ENCODE measurements around the gene ZNF446. TPM values are rescaled to one million over a fixed set of nuclear protein-coding genes. Genes with fewer than 3 reads are reported as not detected.
"Not testable (repeated sequence)": the region's sequence is repeated elsewhere in the genome, so short reads cannot be mapped to it uniquely, and the experiment has no call there.

The ZNF446 gene
- total RNA-seq, 5 donors from 2014 or later (not counting 1 experiment from before 2014, with no cell fraction given), result 12.0 to 20.5 (median 18.9) TPM

DNA sequence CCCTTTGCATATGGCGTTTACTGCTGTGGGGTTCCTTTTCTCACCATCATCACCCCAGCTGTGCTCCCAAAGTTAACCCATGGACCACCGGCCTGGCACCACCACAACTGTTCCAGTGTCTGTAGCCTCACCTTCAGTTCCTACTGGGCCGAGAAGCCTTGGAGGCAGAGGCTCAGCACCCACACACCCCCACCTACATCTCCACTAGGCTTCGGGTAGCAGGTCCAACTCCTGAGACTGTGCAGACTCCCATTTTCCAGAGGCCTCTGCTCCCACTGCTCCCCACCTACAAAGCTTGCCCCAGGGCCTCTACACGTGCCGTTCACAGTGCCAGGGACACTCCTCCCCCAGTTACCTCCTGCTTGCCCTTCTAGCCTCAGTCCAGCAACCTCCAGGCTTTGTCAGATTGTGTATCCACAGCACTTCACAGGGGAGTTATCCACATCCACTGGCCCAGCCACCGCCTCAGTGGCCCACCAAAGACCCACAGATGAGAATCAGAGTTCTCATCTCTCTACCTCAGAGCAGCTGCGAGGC, 21.6 kb downstream of the ZNF446 start:
- Histone ChIP-seq H3K4me1 (ENCODE audit: control insufficient read depth in 1 of 2, extremely low read depth in 1 of 2, insufficient read depth in 2 of 2, low read length in 2 of 2) (peaks cover 5 to 28% of the 10 kb centered on the region in 2 experiments), H3K27ac (ENCODE audit: low read length) (no peak overlapping the region), H3K36me3 (ENCODE audit: control insufficient read depth in 2 of 2, extremely low read depth in 1 of 2, insufficient read depth in 1 of 2, low read length in 1 of 2) (no peaks in the 10 kb centered on the region), H3K9me3 (no peaks in the 10 kb centered on the region), H3K27me3 (replicated peaks in 1 of 2; ENCODE audit: control insufficient read depth in 2 of 2, extremely low read depth in 1 of 2, insufficient read depth in 2 of 2, low read length in 1 of 2) (peaks cover 0 to 3% of the 10 kb centered on the region in 2 experiments), H3K4me3 (ENCODE audit: control insufficient read depth in 1 of 2, extremely low read depth in 1 of 2, low read length in 1 of 2) (no peak overlapping the region)
- Mint-ChIP-seq H3K4me3 (peak overlapping the region; percentile 32 to 39 (median 39)), H3K27ac (peak overlapping the region in 1 of 2 donors; percentile 39), H3K9me3 (peaks cover 2 to 11% (median 10%) of the 10 kb centered on the region in 3 donors), H3K4me1 (peaks cover 16 to 26% (median 22%) of the 10 kb centered on the region in 3 donors), H3K36me3 (no peaks in the 10 kb centered on the region), H3K27me3 (no peaks in the 10 kb centered on the region)
- DNase-seq, result no peak
- ChIA-PET CTCF (no interaction called here), POLR2A (no interaction called here)
- ATAC-seq (replicated peaks in 1 of 4), result no peak
- WGBS (ENCODE audit: insufficient coverage), result 93% methylated on average over 7 of the region's 8 CpGs

DNA sequence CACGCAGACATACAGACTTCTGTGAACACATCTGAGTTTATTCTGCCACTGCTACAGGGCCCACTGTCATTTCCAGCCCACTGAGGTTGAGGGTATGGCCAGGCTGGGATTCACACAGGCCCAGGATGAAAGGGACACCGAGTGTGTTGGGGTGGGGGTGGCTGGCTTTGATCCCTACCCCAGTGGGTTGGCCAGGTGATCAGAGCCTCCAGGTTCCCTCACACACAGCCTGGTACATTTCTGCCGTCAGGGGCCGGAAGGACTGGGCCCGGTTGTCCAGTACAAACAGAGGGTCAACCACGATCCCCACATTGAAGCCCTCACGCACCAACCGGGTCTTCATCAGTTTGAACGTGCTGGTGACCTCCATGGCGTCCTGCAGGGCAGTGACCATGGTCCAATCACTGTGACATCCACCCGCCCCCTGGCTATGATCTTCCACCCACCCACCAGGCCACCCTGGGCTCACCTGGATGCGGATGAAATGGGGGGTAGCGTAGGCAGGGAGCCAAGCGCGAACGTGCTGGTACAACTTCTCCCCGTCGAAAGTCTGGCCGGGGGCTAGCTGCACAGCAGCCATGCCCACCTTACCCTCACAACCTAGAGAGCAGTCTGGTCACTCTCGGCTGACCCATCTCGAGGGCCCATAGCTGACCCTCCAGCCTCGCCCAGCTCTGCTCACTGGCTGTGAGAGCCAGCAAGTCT, 22.3 kb downstream of the ZNF446 start:
- H3K4me3 ChIP-seq (ENCODE audit: control insufficient read depth in 1 of 2, extremely low read depth in 1 of 2, low read length in 1 of 2), result peak overlapping the region; percentile 59 to 68
- POLR2A ChIA-PET, result no interaction called here
- DNase-seq (no peak), ATAC-seq (replicated peaks in 1 of 4) (no peak)
- H3K4me1 ChIP-seq (ENCODE audit: control insufficient read depth in 1 of 2, extremely low read depth in 1 of 2, insufficient read depth in 2 of 2, low read length in 2 of 2), result peaks cover 5 to 28% of the 10 kb centered on the region in 2 experiments
- peaks cover 0 to 3% of the 10 kb centered on the region in 2 experiments for H3K27me3 ChIP-seq (replicated peaks in 1 of 2; ENCODE audit: control insufficient read depth in 2 of 2, extremely low read depth in 1 of 2, insufficient read depth in 2 of 2, low read length in 1 of 2)
- no peaks in the 10 kb centered on the region for H3K36me3 Mint-ChIP-seq
- CTCF ChIA-PET, result no interaction called here
- H3K4me3 Mint-ChIP-seq, result peak overlapping the region; percentile 86 to 93 (median 90)
- H3K27ac ChIP-seq (ENCODE audit: low read length), result peak overlapping the region; percentile 82
- WGBS (ENCODE audit: insufficient coverage), result 65% methylated on average over 20 of the region's 22 CpGs
- peaks cover 2 to 11% (median 10%) of the 10 kb centered on the region in 3 donors for H3K9me3 Mint-ChIP-seq
- H3K27me3 Mint-ChIP-seq, result no peaks in the 10 kb centered on the region
- peak overlapping the region; percentile 93 to 97 for H3K27ac Mint-ChIP-seq
- no peaks in the 10 kb centered on the region for H3K36me3 ChIP-seq (ENCODE audit: control insufficient read depth in 2 of 2, extremely low read depth in 1 of 2, insufficient read depth in 1 of 2, low read length in 1 of 2)
- peaks cover 16 to 26% (median 22%) of the 10 kb centered on the region in 3 donors for H3K4me1 Mint-ChIP-seq
- H3K9me3 ChIP-seq, result no peaks in the 10 kb centered on the region

DNA sequence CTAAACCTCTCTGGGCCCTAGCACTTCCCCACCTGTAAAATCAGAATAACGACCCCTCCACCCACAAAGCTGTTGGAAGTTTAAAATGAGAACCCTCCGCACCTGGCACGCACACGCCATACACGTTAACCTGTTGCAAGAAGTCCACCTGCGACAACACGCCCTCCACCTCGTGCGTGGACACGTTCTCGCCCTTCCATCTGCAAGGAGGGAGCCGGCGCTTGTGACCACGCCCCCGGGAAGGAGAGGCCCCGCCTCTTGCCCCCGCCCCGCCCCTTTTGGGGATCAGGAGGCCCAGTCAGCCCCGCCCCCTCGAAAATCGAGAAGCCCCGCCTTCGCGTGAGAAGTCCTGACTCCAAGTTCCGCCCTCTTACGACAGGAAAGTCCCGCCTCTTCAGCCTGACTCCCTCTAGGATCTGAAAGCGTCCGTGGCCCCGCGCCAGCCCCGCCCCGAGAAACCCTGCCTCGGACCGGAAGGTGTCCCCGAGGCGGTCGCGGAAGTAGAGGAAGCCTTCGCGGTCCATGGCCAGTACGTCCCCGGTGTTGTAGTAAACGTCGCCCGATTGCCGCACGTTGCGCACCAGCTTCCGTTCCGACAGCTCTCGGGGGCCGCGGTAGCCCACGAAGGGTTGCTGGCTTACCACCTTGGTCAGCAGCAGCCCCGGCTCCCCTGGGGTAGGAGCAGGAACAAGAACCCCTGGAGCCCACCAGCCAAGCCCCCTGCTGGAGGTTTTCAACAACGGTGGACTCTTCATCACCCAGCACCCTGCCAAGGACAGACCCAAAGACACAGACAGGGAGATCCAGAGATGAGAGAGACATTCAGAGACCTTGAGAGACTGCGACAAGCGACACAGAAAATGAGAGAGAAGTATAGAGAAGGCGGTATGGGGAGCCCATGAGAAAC, 23.1 kb downstream of the ZNF446 start:
- DNase-seq (peak; percentile 69 to 96 (median 83)), ATAC-seq (replicated peaks in 1 of 4) (peak; percentile 86 to 91 (median 90))
- Histone ChIP-seq H3K27me3 (replicated peaks in 1 of 2; ENCODE audit: control insufficient read depth in 2 of 2, extremely low read depth in 1 of 2, insufficient read depth in 2 of 2, low read length in 1 of 2) (peaks cover 0 to 3% of the 10 kb centered on the region in 2 experiments), H3K27ac (ENCODE audit: low read length) (peak overlapping the region; percentile 82), H3K4me3 (ENCODE audit: control insufficient read depth in 1 of 2, extremely low read depth in 1 of 2, low read length in 1 of 2) (peak overlapping the region; percentile 59 to 68), H3K4me1 (ENCODE audit: control insufficient read depth in 1 of 2, extremely low read depth in 1 of 2, insufficient read depth in 2 of 2, low read length in 2 of 2) (peaks cover 5 to 28% of the 10 kb centered on the region in 2 experiments), H3K9me3 (no peaks in the 10 kb centered on the region), H3K36me3 (ENCODE audit: control insufficient read depth in 2 of 2, extremely low read depth in 1 of 2, insufficient read depth in 1 of 2, low read length in 1 of 2) (no peaks in the 10 kb centered on the region)
- no peaks in the 10 kb centered on the region for H3K36me3 Mint-ChIP-seq
- H3K4me3 Mint-ChIP-seq, result peak overlapping the region; percentile 86 to 93 (median 90)
- peaks cover 2 to 11% (median 10%) of the 10 kb centered on the region in 3 donors for H3K9me3 Mint-ChIP-seq
- CTCF ChIA-PET, result interaction anchor here in 1 of 2 donors (0.7 to 1.2 kb wide), 2 partner anchors 20 kb away, joined by 4 read pairs; partner anchors contain the start of gene ZBTB45
- H3K4me1 Mint-ChIP-seq, result peaks cover 16 to 26% (median 22%) of the 10 kb centered on the region in 3 donors
- 3% methylated on average over 53 of the region's 60 CpGs for WGBS (ENCODE audit: insufficient coverage)
- no peaks in the 10 kb centered on the region for H3K27me3 Mint-ChIP-seq
- H3K27ac Mint-ChIP-seq, result peak overlapping the region; percentile 93 to 97
- POLR2A ChIA-PET, result no interaction called here

DNA sequence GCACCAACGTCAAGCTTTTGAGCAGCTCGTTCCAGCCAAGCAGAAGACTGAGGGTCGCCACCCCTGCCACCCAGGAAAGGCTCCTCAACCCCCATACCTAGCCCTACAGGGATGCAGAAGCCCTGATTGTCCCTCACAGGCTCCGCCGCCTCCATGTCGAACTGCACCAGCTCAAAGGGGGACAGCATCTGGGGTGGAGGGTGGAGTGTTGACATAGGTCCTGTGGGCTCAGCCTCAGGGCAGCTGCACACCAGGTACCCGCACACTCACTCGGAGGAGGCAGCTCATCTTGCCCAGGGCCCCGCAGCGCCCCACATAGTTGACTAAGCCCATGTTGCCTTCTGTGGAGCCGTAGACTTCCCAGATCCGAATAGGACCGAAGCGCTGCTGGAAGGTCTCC, 24.1 kb downstream of the ZNF446 start:
- H3K9me3 ChIP-seq, result no peaks in the 10 kb centered on the region
- CTCF ChIA-PET, result interaction anchor here in 1 of 2 donors (1.2 kb wide), 1 partner anchor 19 kb away, joined by 4 read pairs; the partner anchor contains the start of gene ZBTB45
- WGBS (ENCODE audit: insufficient coverage), result 100% methylated on average over 7 of the region's 14 CpGs
- no peak overlapping the region for H3K4me3 ChIP-seq (ENCODE audit: control insufficient read depth in 1 of 2, extremely low read depth in 1 of 2, low read length in 1 of 2)
- POLR2A ChIA-PET, result no interaction called here
- H3K4me1 Mint-ChIP-seq, result peaks cover 16 to 26% (median 22%) of the 10 kb centered on the region in 3 donors
- H3K27ac ChIP-seq (ENCODE audit: low read length), result no peak overlapping the region
- peaks cover 0 to 3% of the 10 kb centered on the region in 2 experiments for H3K27me3 ChIP-seq (replicated peaks in 1 of 2; ENCODE audit: control insufficient read depth in 2 of 2, extremely low read depth in 1 of 2, insufficient read depth in 2 of 2, low read length in 1 of 2)
- H3K27me3 Mint-ChIP-seq, result no peaks in the 10 kb centered on the region
- no peak overlapping the region for H3K27ac Mint-ChIP-seq
- peaks cover 5 to 28% of the 10 kb centered on the region in 2 experiments for H3K4me1 ChIP-seq (ENCODE audit: control insufficient read depth in 1 of 2, extremely low read depth in 1 of 2, insufficient read depth in 2 of 2, low read length in 2 of 2)
- H3K9me3 Mint-ChIP-seq, result peaks cover 2 to 11% (median 10%) of the 10 kb centered on the region in 3 donors
- no peaks in the 10 kb centered on the region for H3K36me3 ChIP-seq (ENCODE audit: control insufficient read depth in 2 of 2, extremely low read depth in 1 of 2, insufficient read depth in 1 of 2, low read length in 1 of 2)
- DNase-seq (no peak), ATAC-seq (replicated peaks in 1 of 4) (no peak)
- H3K4me3 Mint-ChIP-seq, result peak overlapping the region; percentile 21 to 86 (median 50)
- H3K36me3 Mint-ChIP-seq, result no peaks in the 10 kb centered on the region

DNA sequence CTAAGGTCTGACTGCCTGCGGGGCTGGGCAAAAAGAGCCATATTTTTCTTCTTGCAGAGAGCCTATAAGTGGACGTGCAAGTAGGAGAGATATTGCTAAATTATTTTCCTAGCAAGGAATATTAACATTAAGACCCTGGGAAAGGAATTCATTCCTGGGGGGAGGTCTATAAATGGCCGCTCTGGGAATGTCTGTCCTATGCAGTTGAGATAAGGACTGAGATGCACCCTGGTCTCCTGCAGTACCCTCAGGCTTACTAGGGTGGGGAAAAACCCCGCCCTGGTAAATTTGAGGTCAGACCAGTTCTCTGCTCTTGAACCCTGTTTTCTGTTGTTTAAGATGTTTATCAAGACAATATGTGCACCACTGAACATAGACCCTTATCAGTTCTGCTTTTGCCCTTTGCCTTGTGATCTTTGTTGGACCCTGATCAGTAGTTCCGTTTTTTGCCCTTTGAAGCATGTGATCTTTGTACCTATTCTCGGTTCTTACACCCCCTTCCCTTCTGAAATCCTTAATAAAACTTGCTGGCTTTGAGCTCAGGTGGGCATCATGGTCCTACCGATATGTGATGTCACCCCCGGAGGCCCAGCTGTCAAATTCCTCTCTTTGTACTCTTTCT, 31.6 kb downstream of the ZNF446 start:
- ATAC-seq (replicated peaks in 1 of 4); H3K36me3 Mint-ChIP-seq; H3K4me1 Mint-ChIP-seq; H3K27me3 ChIP-seq (replicated peaks in 1 of 2; ENCODE audit: control insufficient read depth in 2 of 2, extremely low read depth in 1 of 2, insufficient read depth in 2 of 2, low read length in 1 of 2); H3K27ac Mint-ChIP-seq; H3K4me3 Mint-ChIP-seq; H3K36me3 ChIP-seq (ENCODE audit: control insufficient read depth in 2 of 2, extremely low read depth in 1 of 2, insufficient read depth in 1 of 2, low read length in 1 of 2); H3K27me3 Mint-ChIP-seq; DNase-seq; H3K4me1 ChIP-seq (ENCODE audit: control insufficient read depth in 1 of 2, extremely low read depth in 1 of 2, insufficient read depth in 2 of 2, low read length in 2 of 2); H3K9me3 ChIP-seq; H3K27ac ChIP-seq (ENCODE audit: low read length); POLR2A ChIA-PET; H3K4me3 ChIP-seq (ENCODE audit: control insufficient read depth in 1 of 2, extremely low read depth in 1 of 2, low read length in 1 of 2): not testable (repeated sequence)
- peaks cover 0 to 13% (median 3%) of the 10 kb centered on the region in 3 donors for H3K9me3 Mint-ChIP-seq
- 87% methylated on average over 3 of the region's 8 CpGs for WGBS (ENCODE audit: insufficient coverage)
- CTCF ChIA-PET, result interaction anchor here in 1 of 2 donors (0.6 kb wide), 1 partner anchor 46 kb away, joined by 4 read pairs; no protein-coding TSS in a partner anchor

DNA sequence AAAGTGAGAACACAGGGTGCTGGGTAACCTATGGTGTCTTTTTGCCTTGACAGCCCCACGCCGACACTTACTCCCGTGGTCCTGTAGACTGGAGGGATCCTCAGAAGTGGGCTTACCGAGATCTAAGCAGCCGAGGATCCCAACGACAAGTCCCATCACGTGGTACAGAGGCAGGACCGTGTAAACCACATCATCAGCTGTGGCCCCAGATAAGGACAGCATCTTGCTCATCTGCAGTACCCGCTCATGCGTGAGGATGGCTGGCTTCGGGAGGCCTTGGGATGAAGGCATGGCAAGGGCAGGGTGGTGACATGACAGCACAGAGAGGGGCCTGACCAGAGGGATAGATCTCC, 33.6 kb downstream of the ZNF446 start:
- H3K4me1 ChIP-seq (ENCODE audit: control insufficient read depth in 1 of 2, extremely low read depth in 1 of 2, insufficient read depth in 2 of 2, low read length in 2 of 2), result peaks cover 6 to 15% of the 10 kb centered on the region in 2 experiments
- no peaks in the 10 kb centered on the region for H3K27me3 ChIP-seq (replicated peaks in 1 of 2; ENCODE audit: control insufficient read depth in 2 of 2, extremely low read depth in 1 of 2, insufficient read depth in 2 of 2, low read length in 1 of 2)
- DNase-seq, result no peak
- Mint-ChIP-seq H3K4me1 (peaks cover 7 to 11% (median 9%) of the 10 kb centered on the region in 3 donors), H3K27ac (no peak overlapping the region), H3K36me3 (peaks cover 5% of the 10 kb centered on the region), H3K4me3 (no peak overlapping the region), H3K9me3 (peaks cover 0 to 13% (median 3%) of the 10 kb centered on the region in 3 donors), H3K27me3 (no peaks in the 10 kb centered on the region)
- no peak overlapping the region for H3K27ac ChIP-seq (ENCODE audit: low read length)
- CTCF ChIA-PET, result no interaction called here
- no peak for ATAC-seq (replicated peaks in 1 of 4)
- H3K36me3 ChIP-seq (ENCODE audit: control insufficient read depth in 2 of 2, extremely low read depth in 1 of 2, insufficient read depth in 1 of 2, low read length in 1 of 2), result no peaks in the 10 kb centered on the region
- POLR2A ChIA-PET, result no interaction called here
- WGBS (ENCODE audit: insufficient coverage), result 92% methylated on average over 11 of the region's 11 CpGs
- H3K9me3 ChIP-seq, result no peaks in the 10 kb centered on the region
- no peak overlapping the region for H3K4me3 ChIP-seq (ENCODE audit: control insufficient read depth in 1 of 2, extremely low read depth in 1 of 2, low read length in 1 of 2)
